Cardiac ventricle fibroblast (primary cell): ENCODE measurements around the gene SDHAF3. TPM values are rescaled to one million over a fixed set of nuclear protein-coding genes. Genes with fewer than 3 reads are reported as not detected.

ENCODE experiments used
- total RNA-seq: library from RNA; depleted of rRNA; stranded (reverse); fragments of >200 nt; gene quantifications from 2 replicates; pipeline ENCODE4 v1.2.3, GENCODE V29; 2015

SDHAF3 gene
- 5.1 and 11.3 TPM in 2 replicates for total RNA-seq

DNA sequence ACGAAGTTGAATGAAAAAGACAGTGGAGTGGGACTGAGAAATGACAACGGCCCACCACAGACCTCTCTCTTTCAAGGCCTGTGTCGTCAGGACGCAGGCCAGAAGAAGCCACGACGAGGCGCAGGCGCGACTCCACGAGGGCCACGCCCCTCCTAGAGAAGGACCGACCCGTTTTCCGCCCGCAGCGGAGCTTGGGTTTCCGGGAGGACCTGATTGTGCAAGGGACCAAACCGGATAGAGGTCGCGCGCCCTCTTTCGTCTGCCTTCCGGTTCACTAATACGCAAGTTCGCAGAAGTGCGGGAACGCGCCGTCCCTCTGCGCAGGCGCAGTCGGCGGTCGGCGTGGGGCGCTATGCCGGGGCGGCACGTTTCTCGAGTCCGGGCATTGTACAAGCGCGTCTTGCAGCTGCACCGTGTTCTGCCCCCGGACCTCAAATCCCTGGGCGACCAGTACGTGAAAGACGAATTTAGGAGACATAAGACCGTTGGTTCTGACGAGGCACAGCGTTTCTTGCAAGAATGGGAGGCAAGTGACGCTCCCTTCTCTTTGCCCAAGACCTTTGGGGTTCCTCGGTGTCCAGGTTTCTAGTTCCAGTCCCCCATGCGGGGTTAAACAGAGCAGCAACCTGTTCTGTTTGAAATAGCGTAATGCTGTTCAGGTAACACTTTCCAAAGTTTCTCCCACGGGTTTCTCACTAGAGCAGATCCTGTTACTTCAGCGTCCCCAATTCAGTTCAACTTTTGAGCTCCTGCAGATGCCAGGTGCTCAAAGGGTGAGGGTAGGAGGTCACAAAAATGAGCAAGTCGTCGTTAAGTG, at the start of gene SDHAF3:
Gene SDHAF3, plus strand, starts transcription at position 327 of the 817 bp plus-strand sequence. Its CDS starts 26 bp downstream, at position 353.

Other genes starting within 250 kb of the SDHAF3 start
- gene DLX6, start 112.1 kb upstream of the SDHAF3 start, total RNA-seq, result not detected in 2 replicates
- not detected in 2 replicates for gene DLX5, start 92.9 kb upstream of the SDHAF3 start, total RNA-seq